ENCODE results near the gene MTUS2. TPM values are rescaled to one million over a fixed set of nuclear protein-coding genes. Genes with fewer than 3 reads are reported as not detected.

MTUS2 gene
- total and polyA plus RNA-seq, 2 of the 8 experiments (the other 6 are each of a cell fraction or from before 2014, with no cell fraction given), result 0.18 to 0.80 TPM

DNA sequence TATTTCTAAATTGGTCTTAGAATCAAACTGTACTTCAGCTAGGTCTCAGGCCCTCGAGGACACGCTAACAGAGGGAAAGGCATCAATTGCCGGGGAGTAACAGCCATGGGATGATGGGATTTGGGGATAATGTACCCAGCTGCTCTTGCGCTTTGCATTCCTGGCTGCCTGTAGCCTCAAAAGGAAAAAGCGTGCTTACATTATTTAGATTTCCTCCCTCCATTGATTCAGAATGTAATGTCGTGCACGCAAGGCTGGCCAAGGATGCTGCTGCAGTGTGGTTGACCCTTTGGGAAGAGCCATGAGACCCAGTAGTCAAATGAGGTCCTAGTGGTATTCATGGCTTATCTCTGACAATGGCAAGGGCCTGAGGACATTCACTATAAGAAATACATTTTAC is 680.2 kb downstream of the MTUS2 start:
- H4K20me1 ChIP-seq (replicated peaks in 1 of 2; ENCODE audit: control insufficient read depth in 1 of 2, insufficient read depth in 2 of 2, low read length in 2 of 2), result peaks cover 0 to 3% of the 10 kb centered on the region in 2 experiments
- CTCF ChIA-PET (ENCODE audit: partially characterized antibody), result interaction anchor here (1.4 to 17.8 kb wide), 3 partner anchors 8 to 213 kb away, joined by 3 to 210 read pairs (median 37); no protein-coding TSS in a partner anchor
- no peak overlapping the region for H2AFZ ChIP-seq (ENCODE audit: low read length)
- H3K23me2 ChIP-seq (ENCODE audit: low read depth, low read length), result no peaks in the 10 kb centered on the region
- POLR2A ChIA-PET (ENCODE audit: partially characterized antibody), result no interaction called here
- H2BK12ac ChIP-seq (ENCODE audit: low read depth, low read length), result no peak overlapping the region
- no peak overlapping the region for H3K4me3 ChIP-seq (ENCODE audit: extremely low read depth in 1 of 4, insufficient read depth in 2 of 4, low read depth in 3 of 4, low read length in 4 of 4)
- no peak overlapping the region for H3K4ac ChIP-seq (replicated peaks; ENCODE audit: insufficient read length, low read depth, low read length)
- no peak overlapping the region for H3K14ac ChIP-seq (ENCODE audit: insufficient read length)
- H3K9ac ChIP-seq (replicated peaks in 1 of 4; ENCODE audit: extremely low read depth in 1 of 4, low read depth in 3 of 4, low read length in 3 of 4), result no peak overlapping the region
- no peak overlapping the region for H3K4me2 ChIP-seq (ENCODE audit: insufficient read depth in 1 of 2, low read depth in 2 of 2, low read length in 2 of 2)
- no peak overlapping the region for H2BK5ac ChIP-seq (ENCODE audit: low read depth, low read length)
- H3K79me2 ChIP-seq (ENCODE audit: control insufficient read depth in 1 of 2, insufficient read depth in 2 of 2, low read length in 2 of 2), result no peaks in the 10 kb centered on the region
- H4K91ac ChIP-seq (replicated peaks; ENCODE audit: insufficient read length, low read length), result no peak overlapping the region
- H3K4me1 ChIP-seq (replicated peaks in 1 of 4; ENCODE audit: control insufficient read depth in 3 of 4, insufficient read depth in 4 of 4, low read length in 3 of 4), result peaks cover 0 to 3% (median 0%) of the 10 kb centered on the region in 4 experiments; a peak in 2 of 7 replicates
- WGBS, 2 experiments (ENCODE audit: extremely low coverage in 1 of 2, insufficient coverage in 1 of 2, insufficient read length in 1 of 2, insufficient replicate concordance in 2 of 2, low coverage in 1 of 2, low lambda C conversion rate in 2 of 2, missing lambda C conversion rate in 1 of 2), result 89% methylated on average over 7 of the region's 7 CpGs; no CpG with 5 or more reads in 1 of the 2 experiments
- no peaks in the 10 kb centered on the region for H3K36me3 ChIP-seq (ENCODE audit: control insufficient read depth in 2 of 4, insufficient read depth in 4 of 4, low read length in 3 of 4)
- H3K56ac ChIP-seq (replicated peaks; ENCODE audit: insufficient read length, low read depth, low read length), result no peak overlapping the region
- no peaks in the 10 kb centered on the region for H3K79me1 ChIP-seq (ENCODE audit: low read depth, low read length)
- H4K5ac ChIP-seq (ENCODE audit: insufficient read length, low read depth, low read length), result no peak overlapping the region
- H4K8ac ChIP-seq (ENCODE audit: extremely low read depth, insufficient read depth, low read length), result no peak overlapping the region
- no peaks in the 10 kb centered on the region for H3K9me3 ChIP-seq (ENCODE audit: insufficient read depth in 2 of 2, low read depth in 1 of 2, low read length in 1 of 2)
- FAIRE-seq (no peak), DNase-seq (ENCODE audit: low read depth in 1 of 2, low spot score in 2 of 2) (no peak)
- H3K23ac ChIP-seq (ENCODE audit: insufficient read length), result no peak overlapping the region
- H3K18ac ChIP-seq (ENCODE audit: extremely low read depth, low read length), result no peak overlapping the region
- no peak overlapping the region for H2BK20ac ChIP-seq (ENCODE audit: low read length)
- no peaks in the 10 kb centered on the region; a peak in 1 of 7 replicates for H3K27me3 ChIP-seq (replicated peaks in 1 of 4; ENCODE audit: control insufficient read depth in 3 of 4, extremely low read depth in 1 of 4, insufficient read depth in 3 of 4, low read length in 3 of 4)
- H2BK15ac ChIP-seq (ENCODE audit: low read length), result no peak overlapping the region
- H3K27ac ChIP-seq (ENCODE audit: low read depth, low read length), result no peak overlapping the region
- no peak overlapping the region for H2AK5ac ChIP-seq (ENCODE audit: low read depth, low read length)
- H2BK120ac ChIP-seq (replicated peaks; ENCODE audit: low read depth, low read length), result no peak overlapping the region
- TF ChIP-seq YY1 (IDR thresholded peaks at IDR 0.05; ENCODE audit: low read depth, low read length) (no peak), ASH2L (IDR thresholded peaks at IDR 0.05; ENCODE audit: low read length) (no peak), GABPA (IDR thresholded peaks at IDR 0.05; ENCODE audit: borderline replicate concordance, insufficient read depth, low read length) (no peak), BRCA1 (IDR thresholded peaks at IDR 0.05; ENCODE audit: low read depth, low read length) (no peak), KDM4A (IDR thresholded peaks at IDR 0.05; ENCODE audit: low read depth, low read length, severe bottlenecking) (no peak), SIX5 (IDR thresholded peaks at IDR 0.05; ENCODE audit: low read depth, low read length) (no peak), RNF2 (IDR thresholded peaks at IDR 0.05; ENCODE audit: borderline replicate concordance, low read depth, low read length, missing control alignments, poor library complexity, severe bottlenecking) (no peak), RFX5 (IDR thresholded peaks at IDR 0.05; ENCODE audit: borderline replicate concordance, low read depth, low read length) (no peak), SP1 (IDR thresholded peaks at IDR 0.05; ENCODE audit: low read depth, low read length) (no peak), TEAD4 (IDR thresholded peaks at IDR 0.05; ENCODE audit: low read depth, low read length) (no peak), POU5F1 (IDR thresholded peaks at IDR 0.05; ENCODE audit: low read depth, low read length) (no peak), CREB1 (IDR thresholded peaks at IDR 0.05) (no peak), SRF (IDR thresholded peaks at IDR 0.05; ENCODE audit: low read depth, low read length) (no peak), JUND (IDR thresholded peaks at IDR 0.05; ENCODE audit: low read length) (no peak)
- TF ChIP-seq, protein P1, sequence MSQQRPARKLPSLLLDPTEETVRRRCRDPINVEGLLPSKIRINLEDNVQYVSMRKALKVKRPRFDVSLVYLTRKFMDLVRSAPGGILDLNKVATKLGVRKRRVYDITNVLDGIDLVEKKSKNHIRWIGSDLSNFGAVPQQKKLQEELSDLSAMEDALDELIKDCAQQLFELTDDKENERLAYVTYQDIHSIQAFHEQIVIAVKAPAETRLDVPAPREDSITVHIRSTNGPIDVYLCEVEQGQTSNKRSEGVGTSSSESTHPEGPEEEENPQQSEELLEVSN (IDR thresholded peaks at IDR 0.05), result no peak
